GM21515 (cell line): ENCODE measurements around the gene PDLIM5.

Experiments used
- ATAC-seq: cut with Tn5 transposase; IDR thresholded peaks from one replicate; pipeline ENCODE4 v1.9.1; 2021; ENCODE audit not compliant: unreplicated experiment

The PDLIM5 gene

DNA sequence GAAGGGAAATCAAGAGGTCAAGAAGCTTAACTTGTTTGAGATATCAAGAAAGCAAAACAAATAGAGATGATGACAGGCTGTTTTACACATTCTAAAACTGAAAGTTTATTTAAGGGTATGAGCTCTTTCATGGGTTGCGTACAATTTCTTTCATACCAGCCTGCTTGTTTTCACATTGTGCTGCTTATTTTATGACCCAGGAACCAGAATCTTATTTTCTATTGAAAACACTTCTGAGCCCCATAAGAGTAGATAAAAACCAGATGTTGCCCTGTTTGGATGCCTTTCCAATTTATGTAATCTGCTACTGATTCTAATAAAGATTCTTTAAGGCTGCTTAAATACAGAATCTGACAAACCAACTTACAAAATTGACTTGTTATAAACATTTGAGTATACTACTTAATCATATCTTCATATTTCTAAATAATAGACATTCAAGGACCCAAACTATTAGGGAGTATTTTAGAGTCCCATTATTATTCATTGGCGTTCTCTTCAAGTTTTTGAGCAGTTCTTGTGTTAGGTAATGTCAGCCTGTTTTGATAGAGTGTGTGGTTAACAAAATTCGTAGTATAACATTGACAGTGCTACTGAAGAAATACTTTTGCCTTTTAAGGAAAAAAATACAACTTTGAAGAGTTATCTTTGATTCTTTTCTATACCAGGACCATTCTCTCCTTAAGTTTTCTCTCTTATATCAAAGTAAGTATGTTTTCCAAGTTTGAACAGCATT is 74.4 kb downstream of the PDLIM5 start:
- peak; percentile 69 for ATAC-seq

DNA sequence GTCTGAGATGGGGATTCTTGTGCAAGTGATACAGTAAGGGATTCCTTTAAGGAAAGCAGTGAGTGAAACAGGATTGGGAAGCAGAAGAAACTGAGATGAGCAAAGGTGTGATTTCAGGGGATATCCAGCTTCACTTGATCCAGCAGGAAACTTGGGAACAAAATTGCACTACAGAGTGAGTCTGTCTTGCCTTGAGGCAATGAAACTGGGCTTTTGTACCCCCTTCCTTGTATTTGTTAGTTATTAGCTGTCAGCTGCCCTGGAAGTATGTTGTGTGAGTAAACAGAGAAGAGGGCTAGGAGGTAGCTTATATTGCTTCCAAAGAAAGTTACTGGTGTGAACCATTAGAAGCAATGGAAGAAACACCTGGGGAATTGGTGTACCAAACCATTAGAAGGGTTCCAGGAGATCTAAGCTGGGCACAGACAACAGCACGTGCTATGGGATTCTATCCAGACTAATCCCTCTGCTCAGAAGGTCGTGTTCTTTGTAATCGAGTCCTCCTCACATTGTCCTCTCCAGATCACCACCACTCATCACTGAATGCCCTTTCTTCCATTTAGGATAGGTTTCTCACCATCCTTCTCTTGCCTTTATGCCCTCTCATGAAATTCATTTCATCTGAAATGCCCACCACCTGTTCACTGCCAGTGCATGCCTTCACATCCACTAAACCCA is 76.0 kb downstream of the PDLIM5 start:
- ATAC-seq: no peak

DNA sequence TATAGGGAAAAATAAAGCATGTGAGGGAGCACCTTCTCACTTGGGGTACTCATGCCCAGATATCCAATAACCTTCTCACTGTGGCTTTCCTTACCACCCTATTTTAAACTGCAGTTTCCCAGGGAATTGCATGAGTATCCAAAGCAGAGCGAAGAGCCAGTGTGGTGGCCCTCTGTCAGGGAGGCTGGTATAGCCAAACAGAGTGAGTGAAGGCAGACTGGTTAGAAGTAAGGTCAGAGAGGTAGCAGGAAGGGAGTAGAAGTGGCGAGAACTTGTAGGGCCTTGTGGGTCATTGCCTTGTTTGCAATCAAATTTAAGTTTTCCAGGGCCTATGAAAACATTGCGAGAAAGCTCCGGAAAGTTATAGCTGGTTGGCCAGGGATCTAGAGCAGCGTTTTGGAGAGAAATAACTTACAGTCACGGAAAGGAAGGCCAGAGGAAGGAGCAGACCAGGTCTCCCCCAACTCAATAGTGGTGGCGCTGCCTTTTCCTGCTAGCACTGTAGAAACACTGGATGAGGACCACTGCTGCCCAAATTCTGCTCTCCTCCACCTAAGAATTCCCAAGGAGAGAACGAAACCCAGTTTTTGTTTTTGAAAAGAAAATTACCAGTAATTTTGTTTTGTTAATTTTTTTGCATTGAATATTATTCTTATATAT is 77.2 kb downstream of the PDLIM5 start:
- ATAC-seq: no peak

DNA sequence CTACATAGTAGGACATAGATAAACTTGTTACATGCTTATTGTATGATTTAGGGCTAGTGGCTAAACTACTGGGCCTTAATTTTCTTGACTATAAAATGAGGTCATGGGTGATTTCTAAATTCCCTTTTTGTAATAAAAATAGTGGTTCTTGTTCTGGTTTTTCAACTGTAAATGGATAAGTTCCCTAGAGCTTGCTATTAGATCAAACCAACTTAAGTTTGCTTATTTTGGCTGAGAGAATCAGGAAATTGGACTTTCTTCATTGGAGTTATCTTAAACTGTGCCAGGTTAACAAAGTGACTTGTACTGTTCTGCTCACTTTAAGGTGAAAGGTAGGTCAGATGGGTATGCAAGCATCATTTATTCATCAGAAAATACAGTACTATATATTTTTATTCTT is 78.3 kb downstream of the PDLIM5 start:
- ATAC-seq: no peak

DNA sequence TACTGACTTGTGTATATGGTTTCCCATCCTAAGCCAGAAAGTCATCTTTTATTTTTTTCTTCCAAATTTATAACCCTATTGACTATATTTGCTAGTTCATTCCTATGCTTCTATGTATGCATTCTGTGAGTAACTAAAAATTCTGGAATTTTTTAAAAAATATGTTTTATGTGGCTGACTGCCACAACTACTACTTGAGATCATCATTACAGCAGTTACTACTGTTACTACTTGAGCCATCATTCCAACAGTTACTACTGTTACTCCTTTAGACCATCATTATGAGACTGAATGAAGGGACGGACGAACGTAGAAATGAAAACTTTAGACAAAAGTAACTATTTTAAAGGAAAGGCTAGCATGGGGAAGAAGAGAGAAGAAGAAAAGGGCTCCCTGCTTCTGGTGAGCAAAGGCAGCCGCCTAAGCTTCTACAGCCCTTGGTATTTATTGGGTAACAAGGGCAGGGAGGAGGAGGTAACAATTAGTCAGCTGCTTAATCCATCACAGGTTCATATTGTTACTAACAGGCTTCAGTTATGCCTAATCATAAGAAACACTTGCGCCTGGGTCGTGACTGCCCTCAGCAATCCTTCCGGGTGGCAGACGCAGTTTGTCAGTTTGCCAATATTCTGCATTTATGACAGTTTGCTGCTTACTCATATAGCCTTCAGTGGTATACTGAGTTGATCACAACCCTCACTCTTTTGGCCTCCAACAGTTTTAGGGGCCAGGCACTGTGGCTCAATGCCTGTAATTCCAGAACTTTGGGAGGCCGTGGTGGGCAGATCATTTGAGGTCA is 80.4 kb downstream of the PDLIM5 start:
- ATAC-seq: no peak

DNA sequence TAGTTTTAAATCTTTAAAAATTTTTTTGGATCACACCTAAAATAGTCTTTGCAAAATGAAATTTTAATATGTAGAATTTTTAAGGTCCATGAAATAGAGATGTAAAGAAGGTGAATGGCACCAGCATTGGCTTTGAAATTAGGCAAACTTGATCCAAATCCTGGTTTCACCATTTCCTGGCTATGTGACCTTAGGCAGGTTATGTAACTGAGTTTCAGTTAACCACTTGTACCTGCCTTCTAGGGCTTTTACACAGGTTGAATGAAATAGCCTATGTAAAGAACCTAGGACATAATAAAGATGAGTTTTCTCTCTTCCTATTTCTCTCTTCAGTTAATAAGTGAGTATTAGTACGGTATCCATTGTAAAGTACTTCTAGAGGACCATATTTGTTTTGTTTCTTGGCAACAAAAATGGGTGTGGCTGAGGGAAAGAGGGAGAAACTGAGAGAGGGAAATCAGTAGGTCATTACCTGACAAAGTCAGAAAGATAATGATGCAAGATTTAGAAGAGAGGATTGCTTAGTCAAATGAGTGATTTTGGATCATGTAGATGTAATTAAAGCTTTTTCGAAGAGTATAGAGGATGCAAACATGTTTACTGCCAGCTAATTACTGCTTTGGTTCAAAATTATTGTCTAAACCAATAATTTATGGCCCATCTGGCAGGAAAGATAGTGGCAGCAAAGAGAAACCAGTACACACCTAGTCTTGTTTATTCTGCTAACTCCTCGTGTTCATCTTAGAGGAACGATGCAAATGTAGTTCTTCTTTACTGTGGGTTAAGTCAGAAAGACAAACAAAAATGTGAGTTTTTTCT is 81.9 kb downstream of the PDLIM5 start:
- ATAC-seq: no peak

DNA sequence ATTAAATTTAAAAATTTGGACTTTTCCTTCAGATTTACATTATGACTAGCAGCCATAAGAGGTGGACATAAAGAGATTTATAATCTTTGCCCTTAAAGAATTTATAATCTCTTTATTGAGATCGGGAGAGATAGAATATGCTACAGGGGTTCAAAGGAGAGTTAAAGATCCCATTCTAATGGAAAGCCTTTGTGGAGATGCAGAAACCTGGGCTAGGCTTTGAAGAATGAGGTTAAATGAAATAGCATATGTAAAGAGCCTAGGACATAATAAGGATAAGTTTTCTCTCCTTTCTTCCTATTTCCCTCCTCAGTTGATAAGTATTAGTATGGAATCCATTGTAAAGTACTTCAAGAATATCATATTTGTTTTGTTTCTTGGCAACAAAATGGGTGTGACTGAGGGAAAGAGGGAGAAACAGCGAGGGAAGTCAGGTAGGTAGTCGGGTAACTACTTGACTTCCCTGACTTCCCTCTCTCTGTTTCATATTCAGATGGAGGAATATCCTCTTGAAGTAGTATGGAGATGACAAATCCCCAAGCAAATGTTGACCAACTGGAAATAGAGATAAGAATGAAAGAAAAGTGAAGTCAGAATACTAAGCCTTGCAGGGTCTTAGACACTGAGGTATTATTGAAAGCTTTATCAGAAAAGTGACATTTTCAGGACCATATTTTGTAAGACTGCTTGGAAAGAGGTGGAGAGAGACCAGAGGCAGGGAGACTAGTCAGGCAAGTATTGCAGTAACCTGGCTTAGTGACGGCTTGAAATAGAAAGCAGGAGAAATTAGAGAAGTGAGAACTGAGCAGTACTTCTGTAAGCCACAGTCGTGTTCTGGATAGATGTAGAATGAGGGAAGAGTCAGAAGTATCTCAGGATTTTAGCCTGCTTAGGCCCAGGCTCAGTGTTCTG is 82.9 kb downstream of the PDLIM5 start:
- ATAC-seq: peak; percentile 94

DNA sequence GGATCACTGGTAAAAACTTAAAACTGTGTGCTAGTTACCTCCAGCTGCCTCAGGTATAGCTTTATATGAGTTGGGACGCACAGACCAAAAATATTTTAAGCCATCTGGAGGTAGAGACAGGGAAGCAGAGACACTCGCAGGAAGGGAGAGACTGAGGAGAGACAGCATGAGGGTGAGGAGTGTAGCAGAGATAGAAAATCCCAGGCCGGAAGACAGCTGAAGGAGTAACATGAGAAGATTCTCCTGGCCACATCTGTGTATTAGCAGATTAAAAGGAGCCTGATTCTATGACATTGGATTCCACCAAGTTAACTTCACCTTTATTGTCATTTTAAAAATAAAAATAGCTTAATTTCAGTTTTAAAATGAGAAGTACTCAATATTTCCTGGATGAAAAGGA is 84.3 kb downstream of the PDLIM5 start:
- ATAC-seq: no peak

DNA sequence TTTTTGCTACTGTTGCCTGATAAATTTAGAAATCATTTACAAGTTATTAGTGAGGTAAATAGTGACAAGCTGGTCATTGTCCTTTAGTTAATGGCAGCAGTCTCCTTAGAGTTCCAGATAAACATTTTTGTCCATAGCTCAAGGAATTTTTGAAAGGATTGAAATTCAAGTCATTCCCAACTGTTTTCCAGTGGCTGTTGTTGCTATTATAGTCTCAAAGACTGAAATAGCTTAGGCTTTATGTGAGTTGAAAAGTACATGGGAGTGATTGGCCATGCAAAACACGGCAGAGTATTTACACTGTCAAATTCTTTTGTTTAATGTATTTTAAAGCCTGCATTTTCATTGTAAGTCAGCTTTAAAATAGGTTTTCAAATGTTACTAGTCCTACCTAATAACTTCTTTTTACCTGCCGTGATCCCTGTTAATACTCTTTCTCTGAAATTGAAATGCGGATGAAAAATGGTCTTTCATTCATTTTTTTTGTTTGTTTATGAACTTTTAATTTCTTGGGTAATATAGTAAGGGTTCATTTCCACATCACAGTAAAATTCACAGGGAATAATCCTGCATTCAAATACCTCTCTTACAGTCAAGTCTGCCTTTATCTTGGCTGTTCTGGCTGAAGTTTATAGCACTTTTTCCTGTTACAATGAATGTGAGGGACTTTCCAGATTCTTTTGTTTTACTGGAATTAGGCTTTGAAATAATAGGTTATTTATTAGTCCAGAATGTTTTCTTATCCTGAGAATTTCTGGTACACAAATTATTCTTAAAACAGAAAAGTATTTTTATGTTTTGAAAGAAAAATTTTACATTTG is 85.1 kb downstream of the PDLIM5 start:
- ATAC-seq: no peak

DNA sequence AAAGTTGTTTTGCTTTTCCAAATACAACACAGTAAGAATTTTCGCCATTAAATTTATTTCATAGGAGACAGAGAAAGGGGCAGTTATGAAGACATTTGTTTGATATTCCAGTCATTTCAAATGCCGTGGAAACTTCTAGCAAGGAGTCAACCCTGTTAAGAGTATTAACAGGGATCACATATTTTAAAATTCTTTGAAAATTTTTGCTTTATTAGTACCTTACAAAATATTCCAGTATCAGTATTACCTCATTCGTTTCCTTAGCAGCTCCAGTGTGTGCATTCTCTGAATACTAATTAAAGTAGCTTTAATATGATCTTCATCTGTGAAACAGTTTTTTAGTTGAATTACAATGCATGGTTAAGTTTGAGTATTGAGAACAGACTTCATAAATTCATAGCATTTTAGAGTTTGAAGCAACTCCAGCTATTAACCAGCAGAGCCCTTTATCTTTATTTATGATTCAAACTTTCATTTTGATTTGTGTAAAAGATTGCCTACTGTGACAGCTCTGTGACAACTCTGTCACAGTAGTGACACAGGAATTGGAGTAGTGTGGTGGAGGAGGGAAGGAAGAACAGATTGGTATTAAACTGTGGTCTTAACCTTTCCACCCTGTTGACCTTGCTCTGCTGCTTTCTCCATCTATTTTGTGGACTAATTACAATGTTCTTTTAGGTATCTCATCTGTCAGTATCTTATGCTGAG is 86.3 kb downstream of the PDLIM5 start:
- ATAC-seq: no peak

DNA sequence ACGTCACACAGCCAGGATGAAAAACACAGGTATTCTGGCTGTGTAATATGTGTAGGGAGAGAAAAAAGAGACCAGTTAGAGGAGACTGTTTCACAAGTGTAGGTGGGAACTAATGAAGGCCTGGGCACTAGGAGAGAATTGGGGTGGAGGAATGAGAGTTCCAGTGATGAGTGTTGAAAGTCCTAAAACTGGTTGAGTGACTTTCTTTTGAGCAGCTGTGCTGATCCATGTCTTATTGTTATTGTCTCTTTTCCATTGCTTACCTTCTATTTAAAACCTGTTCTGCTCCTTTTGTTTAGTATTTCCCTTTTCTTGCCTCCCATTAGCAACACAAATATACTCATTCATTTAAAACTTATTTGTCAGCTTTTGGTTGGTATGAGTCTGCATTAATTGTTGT is 88.7 kb downstream of the PDLIM5 start:
- no peak for ATAC-seq

DNA sequence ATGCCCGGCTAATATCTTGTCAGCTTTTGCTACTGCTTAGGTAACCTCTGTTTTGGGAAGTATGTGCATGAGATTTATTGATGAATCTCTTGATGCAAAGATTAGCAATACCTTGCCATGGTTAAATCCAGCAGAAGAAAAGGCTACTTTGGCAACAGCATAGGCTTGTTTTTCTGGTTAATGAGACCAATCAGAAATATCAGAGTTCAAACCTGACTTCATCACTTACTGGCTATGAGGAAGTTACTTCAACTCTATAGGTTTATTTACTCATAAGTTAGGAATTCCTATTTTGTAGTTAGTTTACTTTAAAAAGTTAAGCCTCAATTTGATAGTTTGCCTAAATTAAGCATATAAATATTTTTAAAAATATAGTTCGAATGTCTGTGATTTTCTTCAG is 93.1 kb downstream of the PDLIM5 start:
- ATAC-seq: no peak

DNA sequence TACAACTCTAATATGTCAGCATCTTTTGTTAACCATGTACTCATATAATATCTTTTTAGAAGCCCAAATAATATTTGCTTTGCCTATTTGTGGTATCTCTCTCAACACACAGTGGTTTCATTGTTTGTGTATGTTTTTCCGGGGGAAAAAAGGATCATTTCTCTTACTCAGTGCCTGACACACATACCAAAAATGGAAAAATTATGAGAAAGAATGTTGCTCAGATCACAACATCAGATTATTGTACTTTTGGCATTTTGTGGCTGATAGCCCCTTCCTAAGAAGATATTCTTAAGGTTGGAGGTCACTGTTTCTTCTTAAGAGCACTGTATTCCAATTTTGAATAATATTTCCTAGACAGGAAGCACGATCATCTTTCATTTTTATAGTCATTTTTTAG is 93.6 kb downstream of the PDLIM5 start:
- no peak for ATAC-seq

DNA sequence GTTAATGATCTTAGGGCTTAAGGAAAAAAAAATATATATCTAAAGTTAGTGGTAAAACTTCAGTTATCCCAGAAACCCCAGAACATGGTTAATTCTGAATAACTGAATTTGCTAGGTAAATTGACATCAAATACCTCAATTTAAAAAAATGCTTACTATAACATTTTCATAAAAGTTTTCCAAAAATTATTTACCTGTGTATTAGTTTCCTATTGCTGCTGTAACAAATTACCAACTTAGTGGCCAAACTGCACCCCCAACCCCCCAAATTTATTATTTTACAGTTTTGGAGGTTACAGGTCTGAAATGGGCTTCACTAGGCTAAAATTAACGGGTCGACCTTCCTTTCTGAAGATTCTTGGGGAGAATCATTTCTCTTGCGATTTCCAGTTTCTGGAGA is 95.2 kb downstream of the PDLIM5 start:
- no peak for ATAC-seq

DNA sequence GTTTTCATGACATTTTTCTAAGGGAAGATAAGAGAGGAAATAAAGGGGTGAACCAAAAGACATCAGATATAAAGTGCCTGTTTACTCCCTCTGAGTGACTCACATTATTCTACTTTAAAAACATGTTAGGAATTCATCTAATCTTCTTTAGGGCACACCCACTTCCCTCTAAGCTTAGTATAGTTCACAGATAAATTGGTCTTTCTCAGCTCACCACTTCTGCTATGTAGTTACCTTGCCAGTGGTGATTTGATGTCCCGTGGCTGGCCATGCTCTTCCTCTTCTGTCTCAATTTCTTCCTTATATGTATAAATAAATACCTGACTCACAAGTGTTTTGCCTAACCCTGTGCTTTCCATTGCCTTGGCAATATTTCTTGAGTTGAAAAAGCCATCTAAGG is 96.8 kb downstream of the PDLIM5 start:
- no peak for ATAC-seq

DNA sequence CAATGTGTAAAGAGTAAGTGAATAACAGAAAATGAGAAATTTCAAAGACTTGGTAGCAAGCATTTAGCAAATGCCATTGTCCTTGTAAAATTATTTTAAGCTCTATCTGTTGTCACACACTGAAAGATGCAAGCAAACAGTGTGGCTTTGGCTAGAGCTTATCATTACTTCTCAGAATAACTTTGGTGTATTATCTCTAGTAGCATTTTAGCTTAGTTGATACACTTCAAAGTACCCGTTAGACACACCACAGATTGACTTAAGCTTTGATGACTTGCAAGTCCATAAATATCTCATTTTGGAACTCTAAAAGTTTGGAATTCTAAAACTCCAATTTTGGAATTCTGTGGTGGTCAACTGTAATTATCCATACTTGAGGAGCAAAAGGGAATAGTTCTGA is 98.6 kb downstream of the PDLIM5 start:
- no peak for ATAC-seq

DNA sequence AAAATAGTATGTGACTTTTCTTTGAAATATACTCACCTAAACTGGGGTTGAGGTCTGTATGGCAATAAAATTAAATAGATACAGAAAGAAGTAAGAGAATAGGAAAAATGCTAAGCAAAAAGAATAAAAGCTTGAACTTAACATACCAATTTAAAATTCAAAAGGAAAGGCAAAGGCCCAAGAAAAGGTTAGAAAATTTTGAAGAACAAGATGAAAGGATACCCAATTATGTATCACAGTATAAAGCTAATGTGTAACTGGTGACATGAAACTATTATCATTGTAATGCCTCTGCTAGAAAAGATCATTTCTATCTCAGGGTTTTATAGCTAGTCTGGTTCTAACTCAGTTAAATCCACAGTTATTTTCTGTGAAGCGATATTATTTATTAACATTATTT is 99.1 kb downstream of the PDLIM5 start:
- no peak for ATAC-seq
